GM18508 (cell line): ENCODE measurements around the gene ABCC11.
A peak's percentile ranks its signal among the peaks of the same experiment; 100 is the strongest.

Source experiments
- ATAC-seq: cut with Tn5 transposase; IDR thresholded peaks from one replicate; pipeline ENCODE4 v1.9.1; 2021; ENCODE audit warnings: moderate number of reproducible peaks; ENCODE audit not compliant: insufficient read depth, unreplicated experiment

ABCC11 gene

GRCh38 chr16:48136547-48137360 lies 110.6 kb downstream of the ABCC11 start:
- ATAC-seq, result no peak

- no peak for ATAC-seq
Observed at GRCh38 chr16:48133455-48134211, 113.7 kb downstream of the ABCC11 start.

- no peak for ATAC-seq
Observed at GRCh38 chr16:48132696-48133095, 114.6 kb downstream of the ABCC11 start.

GRCh38 chr16:48131201-48131935 lies 116.0 kb downstream of the ABCC11 start:
- no peak for ATAC-seq

- ATAC-seq, result no peak
Observed at GRCh38 chr16:48129926-48130325, 117.4 kb downstream of the ABCC11 start.

- no peak for ATAC-seq
Observed at GRCh38 chr16:48128769-48129168, 118.6 kb downstream of the ABCC11 start.

GRCh38 chr16:48126801-48127644 lies 120.3 kb downstream of the ABCC11 start:
- ATAC-seq, result no peak

- ATAC-seq, result no peak
Observed at GRCh38 chr16:48125888-48126287, 121.5 kb downstream of the ABCC11 start.

- ATAC-seq, result no peak
Observed at GRCh38 chr16:48124266-48124665, 123.1 kb downstream of the ABCC11 start.

GRCh38 chr16:48123104-48123788 lies 124.1 kb downstream of the ABCC11 start:
- ATAC-seq, result peak; percentile 58

- ATAC-seq, result no peak
Observed at GRCh38 chr16:48121276-48121675, 126.1 kb downstream of the ABCC11 start.

GRCh38 chr16:48118841-48119240 lies 128.5 kb downstream of the ABCC11 start:
- ATAC-seq, result no peak

- ATAC-seq, result peak; percentile 63
Observed at GRCh38 chr16:48117217-48118105, 129.9 kb downstream of the ABCC11 start.
